ENCODE measurements around the gene DAB2.

Gene DAB2

DNA sequence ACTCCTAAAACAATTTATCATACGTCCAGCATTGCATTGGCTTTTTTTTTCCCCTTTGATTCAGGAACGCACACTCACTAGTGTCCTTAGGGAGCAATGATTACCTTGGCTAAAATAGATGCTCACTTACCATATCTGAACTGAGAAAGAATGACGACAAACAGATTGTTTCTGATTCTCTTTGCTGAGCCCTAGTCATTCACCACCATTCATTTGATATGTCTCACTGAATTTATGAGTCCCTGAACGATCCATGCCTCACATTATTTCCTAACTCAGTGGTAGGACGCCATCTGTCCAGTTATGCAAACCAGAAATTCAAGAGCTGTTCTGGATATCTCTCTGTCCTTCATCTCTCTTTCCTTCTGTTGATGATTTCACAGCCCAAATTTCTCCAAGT lies 39.3 kb upstream of the DAB2 start:
- Histone ChIP-seq H2AFZ (ENCODE audit: low read length) (no peak overlapping the region), H3K9me3 (ENCODE audit: low read length) (no peaks in the 10 kb centered on the region), H4K20me1 (ENCODE audit: insufficient read depth, low read length) (no peaks in the 10 kb centered on the region), H3K4me2 (ENCODE audit: low read length) (no peak overlapping the region), H3F3A (ENCODE audit: insufficient read depth, low read length) (no peaks in the 10 kb centered on the region), H3K27me3 (ENCODE audit: insufficient read depth, low read length) (no peaks in the 10 kb centered on the region), H3K36me3 (ENCODE audit: insufficient read depth, low read length) (no peaks in the 10 kb centered on the region), H3K4me3 (ENCODE audit: low read depth, low read length, poor library complexity, severe bottlenecking) (no peak overlapping the region), H3K4me1 (ENCODE audit: insufficient read depth, low read length, severe bottlenecking) (peaks cover 5% of the 10 kb centered on the region), H3K9ac (ENCODE audit: low read length) (no peak overlapping the region), H3K79me2 (ENCODE audit: insufficient read depth, low read length) (no peaks in the 10 kb centered on the region), H3K27ac (ENCODE audit: low read depth, low read length, poor library complexity, severe bottlenecking) (no peak overlapping the region), H3K9me2 (ENCODE audit: low read depth, low read length) (no peaks in the 10 kb centered on the region)
- no peak for TF ChIP-seq EZH2 (IDR thresholded peaks at IDR 0.05; ENCODE audit: borderline replicate concordance, low read length)
- TF ChIP-seq, protein P1, sequence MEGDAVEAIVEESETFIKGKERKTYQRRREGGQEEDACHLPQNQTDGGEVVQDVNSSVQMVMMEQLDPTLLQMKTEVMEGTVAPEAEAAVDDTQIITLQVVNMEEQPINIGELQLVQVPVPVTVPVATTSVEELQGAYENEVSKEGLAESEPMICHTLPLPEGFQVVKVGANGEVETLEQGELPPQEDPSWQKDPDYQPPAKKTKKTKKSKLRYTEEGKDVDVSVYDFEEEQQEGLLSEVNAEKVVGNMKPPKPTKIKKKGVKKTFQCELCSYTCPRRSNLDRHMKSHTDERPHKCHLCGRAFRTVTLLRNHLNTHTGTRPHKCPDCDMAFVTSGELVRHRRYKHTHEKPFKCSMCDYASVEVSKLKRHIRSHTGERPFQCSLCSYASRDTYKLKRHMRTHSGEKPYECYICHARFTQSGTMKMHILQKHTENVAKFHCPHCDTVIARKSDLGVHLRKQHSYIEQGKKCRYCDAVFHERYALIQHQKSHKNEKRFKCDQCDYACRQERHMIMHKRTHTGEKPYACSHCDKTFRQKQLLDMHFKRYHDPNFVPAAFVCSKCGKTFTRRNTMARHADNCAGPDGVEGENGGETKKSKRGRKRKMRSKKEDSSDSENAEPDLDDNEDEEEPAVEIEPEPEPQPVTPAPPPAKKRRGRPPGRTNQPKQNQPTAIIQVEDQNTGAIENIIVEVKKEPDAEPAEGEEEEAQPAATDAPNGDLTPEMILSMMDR (IDR thresholded peaks at IDR 0.05; ENCODE audit: low read length), result no peak

DNA sequence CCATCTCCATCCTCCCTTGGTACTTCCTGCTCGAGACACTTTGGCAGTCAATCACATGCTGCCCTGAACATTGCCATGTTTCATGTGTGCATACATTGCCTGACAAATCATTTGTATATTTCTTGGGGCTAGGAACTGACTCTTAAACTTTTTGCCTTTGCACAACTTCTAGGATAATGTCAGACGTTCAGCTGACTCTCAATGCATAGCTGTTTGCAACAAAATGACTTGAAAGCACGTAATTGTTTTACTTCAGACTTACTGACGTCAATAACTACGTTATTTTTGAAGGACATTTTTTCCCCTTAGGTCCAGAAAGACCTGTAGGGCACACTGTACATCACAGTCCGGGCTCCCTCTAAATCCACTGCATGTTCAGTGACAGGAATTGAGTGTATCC lies 37.4 kb upstream of the DAB2 start:
- Histone ChIP-seq H3K27me3 (ENCODE audit: insufficient read depth, low read length) (no peaks in the 10 kb centered on the region), H3K9ac (ENCODE audit: low read length) (no peak overlapping the region), H2AFZ (ENCODE audit: low read length) (no peak overlapping the region), H3K27ac (ENCODE audit: low read depth, low read length, poor library complexity, severe bottlenecking) (no peak overlapping the region), H3K9me3 (ENCODE audit: low read length) (no peaks in the 10 kb centered on the region), H3K79me2 (ENCODE audit: insufficient read depth, low read length) (no peaks in the 10 kb centered on the region), H4K20me1 (ENCODE audit: insufficient read depth, low read length) (no peaks in the 10 kb centered on the region), H3F3A (ENCODE audit: insufficient read depth, low read length) (no peaks in the 10 kb centered on the region), H3K4me3 (ENCODE audit: low read depth, low read length, poor library complexity, severe bottlenecking) (no peak overlapping the region), H3K36me3 (ENCODE audit: insufficient read depth, low read length) (no peaks in the 10 kb centered on the region), H3K4me1 (ENCODE audit: insufficient read depth, low read length, severe bottlenecking) (peaks cover 5% of the 10 kb centered on the region), H3K4me2 (ENCODE audit: low read length) (no peak overlapping the region), H3K9me2 (ENCODE audit: low read depth, low read length) (no peaks in the 10 kb centered on the region)
- TF ChIP-seq, protein P1 (IDR thresholded peaks at IDR 0.05; ENCODE audit: low read length), result no peak
- no peak for TF ChIP-seq EZH2 (IDR thresholded peaks at IDR 0.05; ENCODE audit: borderline replicate concordance, low read length)

DNA sequence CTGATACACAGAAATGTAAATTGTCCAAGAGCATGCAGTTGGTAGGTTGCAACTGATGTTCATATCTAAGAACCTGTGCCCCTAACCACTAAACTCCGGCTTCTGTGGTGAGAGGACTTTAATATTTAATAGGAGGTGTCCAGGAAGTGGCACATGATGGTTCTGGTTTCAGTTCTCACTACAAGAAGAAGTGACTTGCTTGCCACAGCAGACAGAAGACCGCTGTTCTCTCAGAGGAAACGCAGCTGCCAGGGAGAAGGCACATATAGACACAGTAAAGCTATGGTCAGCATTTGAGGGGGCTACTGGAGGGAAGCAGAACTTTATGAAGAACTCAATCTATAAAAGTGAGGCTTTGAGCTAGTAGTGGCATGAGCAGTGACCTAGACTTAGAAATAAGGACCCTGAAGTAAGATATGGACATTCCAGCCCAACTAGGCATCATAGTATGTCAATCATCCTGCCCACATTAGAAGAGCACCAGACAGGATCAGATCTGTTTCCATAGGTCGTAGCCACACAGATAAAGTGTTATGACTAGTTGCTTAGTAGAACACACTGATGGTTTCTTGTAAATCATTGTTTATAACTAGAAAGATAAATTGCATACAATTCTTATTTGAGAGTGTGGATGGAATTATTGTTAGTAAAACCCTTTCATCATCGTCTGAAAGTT lies 36.4 kb upstream of the DAB2 start:
- no peaks in the 10 kb centered on the region for H3K36me3 ChIP-seq (ENCODE audit: insufficient read depth, low read length)
- peaks cover 5% of the 10 kb centered on the region for H3K4me1 ChIP-seq (ENCODE audit: insufficient read depth, low read length, severe bottlenecking)
- H3K9ac ChIP-seq (ENCODE audit: low read length), result no peak overlapping the region
- H4K20me1 ChIP-seq (ENCODE audit: insufficient read depth, low read length), result no peaks in the 10 kb centered on the region
- no peak overlapping the region for H3K27ac ChIP-seq (ENCODE audit: low read depth, low read length, poor library complexity, severe bottlenecking)
- TF ChIP-seq, protein P1 (IDR thresholded peaks at IDR 0.05; ENCODE audit: low read length), result no peak
- no peak for TF ChIP-seq EZH2 (IDR thresholded peaks at IDR 0.05; ENCODE audit: borderline replicate concordance, low read length)
- H3K9me2 ChIP-seq (ENCODE audit: low read depth, low read length), result no peaks in the 10 kb centered on the region
- no peak overlapping the region for H2AFZ ChIP-seq (ENCODE audit: low read length)
- no peaks in the 10 kb centered on the region for H3K27me3 ChIP-seq (ENCODE audit: insufficient read depth, low read length)
- H3K4me2 ChIP-seq (ENCODE audit: low read length), result no peak overlapping the region
- no peaks in the 10 kb centered on the region for H3K9me3 ChIP-seq (ENCODE audit: low read length)
- no peaks in the 10 kb centered on the region for H3K79me2 ChIP-seq (ENCODE audit: insufficient read depth, low read length)
- no peak overlapping the region for H3K4me3 ChIP-seq (ENCODE audit: low read depth, low read length, poor library complexity, severe bottlenecking)
- no peaks in the 10 kb centered on the region for H3F3A ChIP-seq (ENCODE audit: insufficient read depth, low read length)
